ENCODE results near the gene CCNG2. TPM values are rescaled to one million over a fixed set of nuclear protein-coding genes. Genes with fewer than 3 reads are reported as not detected.

Gene CCNG2
- total and polyA plus RNA-seq, 4 experiments from 2014 or later: 17.0 to 22.9 (median 20.2) TPM

- Mint-ChIP-seq H3K4me1 (peaks cover 0 to 3% (median 0%) of the 10 kb centered on the region in 4 donors), H3K9me3 (no peaks in the 10 kb centered on the region), H3K36me3 (peaks cover 28 to 29% of the 10 kb centered on the region in 2 donors), H3K4me3 (no peak overlapping the region), H3K27me3 (peaks cover 4 to 8% of the 10 kb centered on the region in 2 donors), H3K27ac (no peak overlapping the region)
- intact Hi-C loops (cut with micrococcal nuclease): no loop called here
- no peak overlapping the region for H3K4me3 ChIP-seq (ENCODE audit: low read length in 2 of 2)
- H3K9me3 ChIP-seq (ENCODE audit: control insufficient read depth in 1 of 2, low read length in 2 of 2): no peaks in the 10 kb centered on the region
- H3K4me1 ChIP-seq (ENCODE audit: insufficient read depth, low read length): no peaks in the 10 kb centered on the region
- DNase-seq: no peak
- CTCF ChIA-PET (ENCODE audit: partially characterized antibody): no interaction called here
- peaks cover 4% of the 10 kb centered on the region for H3K36me3 ChIP-seq (ENCODE audit: insufficient read depth, low read length)
- no peak overlapping the region for H3K27ac ChIP-seq (ENCODE audit: low read depth, low read length)
- no peaks in the 10 kb centered on the region for H3K27me3 ChIP-seq (ENCODE audit: insufficient read depth, low read length)
- POLR2A ChIA-PET (ENCODE audit: partially characterized antibody): no interaction called here
These were observed 15.3 kb downstream of the CCNG2 start for GRCh38 chr4:77172336-77172735.

- no peaks in the 10 kb centered on the region for H3K4me1 ChIP-seq (ENCODE audit: insufficient read depth, low read length)
- peaks cover 11 to 16% of the 10 kb centered on the region in 2 donors for H3K36me3 Mint-ChIP-seq
- CTCF ChIA-PET (ENCODE audit: partially characterized antibody): interaction anchor here (0.7 to 1.6 kb wide), 2 partner anchors 9 to 29 kb away, joined by 3 to 7 read pairs; no protein-coding TSS in a partner anchor
These were observed 17.4 kb downstream of the CCNG2 start for GRCh38 chr4:77174426-77174825.

DNA sequence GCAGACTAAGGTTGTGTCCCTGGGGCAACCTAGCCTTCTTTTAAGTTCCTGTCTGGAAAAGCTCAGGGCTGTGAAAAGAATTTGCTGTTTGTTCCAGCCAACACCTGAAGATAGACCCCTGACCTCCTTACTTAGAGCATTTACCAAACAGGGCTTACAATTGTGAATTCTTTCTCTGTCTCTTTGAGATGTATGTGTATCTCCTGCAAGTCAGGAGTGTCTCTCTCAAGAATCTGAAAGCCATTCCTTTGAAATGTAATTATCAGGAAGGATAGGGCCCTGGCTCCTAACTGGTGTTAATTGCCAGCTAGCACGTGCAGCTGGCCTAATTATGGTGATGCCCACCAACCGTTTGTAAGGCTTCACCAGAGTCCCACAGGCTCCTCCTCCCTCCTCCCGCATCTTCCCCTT, 18.2 kb downstream of the CCNG2 start:
- H3K27me3 ChIP-seq (ENCODE audit: insufficient read depth, low read length): no peaks in the 10 kb centered on the region
- H3K4me3 Mint-ChIP-seq: no peak overlapping the region
- intact Hi-C loops (cut with micrococcal nuclease): no loop called here
- H3K9me3 Mint-ChIP-seq: no peaks in the 10 kb centered on the region
- no peaks in the 10 kb centered on the region for H3K9me3 ChIP-seq (ENCODE audit: control insufficient read depth in 1 of 2, low read length in 2 of 2)
- no peaks in the 10 kb centered on the region for H3K4me1 Mint-ChIP-seq
- peaks cover under 1% of the 10 kb centered on the region for H3K36me3 ChIP-seq (ENCODE audit: insufficient read depth, low read length)
- POLR2A ChIA-PET (ENCODE audit: partially characterized antibody): no interaction called here
- no peak overlapping the region for H3K4me3 ChIP-seq (ENCODE audit: low read length in 2 of 2)
- no peak for DNase-seq
- peaks cover 6 to 9% of the 10 kb centered on the region in 2 donors for H3K36me3 Mint-ChIP-seq
- no peak overlapping the region for H3K27ac Mint-ChIP-seq
- peaks cover 5 to 11% of the 10 kb centered on the region in 2 donors for H3K27me3 Mint-ChIP-seq
- CTCF ChIA-PET (ENCODE audit: partially characterized antibody): no interaction called here
- no peak overlapping the region for H3K27ac ChIP-seq (ENCODE audit: low read depth, low read length)
- H3K4me1 ChIP-seq (ENCODE audit: insufficient read depth, low read length): no peaks in the 10 kb centered on the region

More at GRCh38 chr4:77174426-77174825, 17.4 kb downstream of the CCNG2 start:
- Mint-ChIP-seq H3K4me3 (no peak overlapping the region), H3K27ac (no peak overlapping the region), H3K9me3 (no peaks in the 10 kb centered on the region), H3K4me1 (no peaks in the 10 kb centered on the region), H3K27me3 (peaks cover 5 to 11% of the 10 kb centered on the region in 2 donors)
- H3K9me3 ChIP-seq (ENCODE audit: control insufficient read depth in 1 of 2, low read length in 2 of 2): no peaks in the 10 kb centered on the region
- no peak for DNase-seq
- H3K27me3 ChIP-seq (ENCODE audit: insufficient read depth, low read length): no peaks in the 10 kb centered on the region
- intact Hi-C loops (cut with micrococcal nuclease): no loop called here
- POLR2A ChIA-PET (ENCODE audit: partially characterized antibody): interaction anchor here (0.7 kb wide), 1 partner anchor 20 kb away, joined by 3 read pairs; no protein-coding TSS in a partner anchor
- H3K36me3 ChIP-seq (ENCODE audit: insufficient read depth, low read length): peaks cover 4% of the 10 kb centered on the region
- no peak overlapping the region for H3K4me3 ChIP-seq (ENCODE audit: low read length in 2 of 2)
- no peak overlapping the region for H3K27ac ChIP-seq (ENCODE audit: low read depth, low read length)

DNA sequence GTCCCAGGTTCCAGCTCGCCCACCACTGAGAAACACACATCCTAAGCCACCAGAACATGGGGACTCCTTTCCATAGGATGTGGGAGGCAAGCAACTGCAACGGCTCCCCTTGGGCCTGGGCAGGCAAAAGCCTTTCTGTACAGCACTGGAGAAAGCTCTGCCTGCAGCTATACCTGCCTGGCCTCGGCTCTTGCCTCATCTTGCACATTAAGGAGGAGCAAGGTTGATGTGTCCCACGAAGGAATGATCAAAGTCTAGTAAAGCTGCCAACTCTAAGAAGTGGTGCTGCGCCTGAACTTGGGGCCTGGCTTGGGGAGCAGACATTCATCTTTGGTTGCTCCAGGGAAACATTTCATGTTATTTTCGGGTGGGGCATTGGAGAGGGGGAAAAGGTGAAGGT, 19.6 kb downstream of the CCNG2 start:
- no peaks in the 10 kb centered on the region for H3K36me3 Mint-ChIP-seq
- H3K27me3 Mint-ChIP-seq: peaks cover 5 to 11% of the 10 kb centered on the region in 2 donors
- Histone ChIP-seq H3K9me3 (ENCODE audit: control insufficient read depth in 1 of 2, low read length in 2 of 2) (no peaks in the 10 kb centered on the region), H3K4me1 (ENCODE audit: insufficient read depth, low read length) (no peaks in the 10 kb centered on the region), H3K27ac (ENCODE audit: low read depth, low read length) (no peak overlapping the region), H3K36me3 (ENCODE audit: insufficient read depth, low read length) (no peaks in the 10 kb centered on the region), H3K27me3 (ENCODE audit: insufficient read depth, low read length) (no peaks in the 10 kb centered on the region), H3K4me3 (ENCODE audit: low read length in 2 of 2) (no peak overlapping the region)
- no peaks in the 10 kb centered on the region for H3K4me1 Mint-ChIP-seq
- H3K27ac Mint-ChIP-seq: no peak overlapping the region
- intact Hi-C loops (cut with micrococcal nuclease): no loop called here
- ChIA-PET POLR2A (ENCODE audit: partially characterized antibody) (no interaction called here), CTCF (ENCODE audit: partially characterized antibody) (interaction anchor here (0.6 to 1.4 kb wide), 2 partner anchors 81 to 212 kb away, joined by 4 read pairs; no protein-coding TSS in a partner anchor)
- no peaks in the 10 kb centered on the region for H3K9me3 Mint-ChIP-seq
- no peak overlapping the region for H3K4me3 Mint-ChIP-seq
- DNase-seq: no peak

DNA sequence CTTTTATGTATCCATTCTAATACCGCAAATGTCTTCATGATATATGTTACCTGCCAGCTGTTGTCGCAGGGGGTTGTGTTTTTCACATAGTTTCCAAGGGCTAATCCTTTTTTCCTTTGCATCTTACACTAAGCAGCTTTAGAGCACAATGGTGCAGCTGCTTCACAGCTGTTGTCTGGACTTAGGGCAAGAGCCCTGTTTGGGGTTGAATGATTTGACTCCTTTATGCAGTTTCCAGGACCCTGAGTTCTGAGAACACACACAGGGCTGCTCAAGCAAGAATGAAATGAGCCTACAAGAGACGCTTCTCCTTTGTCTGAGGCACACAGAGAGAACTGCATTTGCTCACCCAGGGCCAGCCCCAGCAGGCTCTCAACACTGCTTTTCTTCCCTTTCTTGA, 20.2 kb downstream of the CCNG2 start:
- peaks cover 5 to 11% of the 10 kb centered on the region in 2 donors for H3K27me3 Mint-ChIP-seq
- Histone ChIP-seq H3K9me3 (ENCODE audit: control insufficient read depth in 1 of 2, low read length in 2 of 2) (no peaks in the 10 kb centered on the region), H3K36me3 (ENCODE audit: insufficient read depth, low read length) (no peaks in the 10 kb centered on the region), H3K27me3 (ENCODE audit: insufficient read depth, low read length) (no peaks in the 10 kb centered on the region), H3K4me3 (ENCODE audit: low read length in 2 of 2) (no peak overlapping the region), H3K4me1 (ENCODE audit: insufficient read depth, low read length) (no peaks in the 10 kb centered on the region), H3K27ac (ENCODE audit: low read depth, low read length) (no peak overlapping the region)
- ChIA-PET CTCF (ENCODE audit: partially characterized antibody) (interaction anchor here (1.4 kb wide), 1 partner anchor 82 kb away, joined by 4 read pairs; no protein-coding TSS in a partner anchor), POLR2A (ENCODE audit: partially characterized antibody) (no interaction called here)
- no peak for DNase-seq
- H3K4me1 Mint-ChIP-seq: no peaks in the 10 kb centered on the region
- H3K4me3 Mint-ChIP-seq: no peak overlapping the region
- H3K36me3 Mint-ChIP-seq: no peaks in the 10 kb centered on the region
- intact Hi-C loops (cut with micrococcal nuclease): no loop called here
- no peaks in the 10 kb centered on the region for H3K9me3 Mint-ChIP-seq
- no peak overlapping the region for H3K27ac Mint-ChIP-seq

DNA sequence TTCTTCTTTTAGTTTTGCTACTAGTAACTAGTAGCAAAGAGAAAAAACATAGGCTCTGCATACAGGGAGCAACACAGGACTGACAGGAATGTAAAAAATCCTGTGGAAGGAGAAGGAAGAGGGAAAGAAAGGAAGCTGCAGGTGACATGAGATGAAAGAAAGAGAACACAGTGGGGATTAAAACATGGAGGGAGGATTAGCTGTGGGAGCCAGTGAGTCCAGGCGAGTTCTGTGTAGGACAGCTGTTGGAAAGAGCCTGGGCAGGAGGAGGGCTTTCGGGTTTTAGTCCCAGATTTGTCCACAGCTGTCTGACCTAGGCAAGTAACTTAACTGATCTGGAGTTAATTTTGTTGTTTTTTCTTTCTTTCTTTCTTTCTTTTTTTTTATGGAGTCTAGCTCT, 21.6 kb downstream of the CCNG2 start:
- H3K27me3 ChIP-seq (ENCODE audit: insufficient read depth, low read length): no peaks in the 10 kb centered on the region
- Mint-ChIP-seq H3K9me3 (no peaks in the 10 kb centered on the region), H3K4me1 (no peaks in the 10 kb centered on the region), H3K4me3 (no peak overlapping the region), H3K36me3 (no peaks in the 10 kb centered on the region), H3K27ac (peak overlapping the region in 1 of 7 donors; percentile 40), H3K27me3 (peaks cover 7 to 11% of the 10 kb centered on the region in 2 donors)
- intact Hi-C loops (cut with micrococcal nuclease): no loop called here
- no peaks in the 10 kb centered on the region for H3K9me3 ChIP-seq (ENCODE audit: control insufficient read depth in 1 of 2, low read length in 2 of 2)
- no peak for DNase-seq
- H3K27ac ChIP-seq (ENCODE audit: low read depth, low read length): no peak overlapping the region
- H3K4me3 ChIP-seq (ENCODE audit: low read length in 2 of 2): no peak overlapping the region
- ChIA-PET CTCF (ENCODE audit: partially characterized antibody) (interaction anchor here (0.9 to 4.8 kb wide), 4 partner anchors 12 to 83 kb away, joined by 3 to 25 read pairs (median 3); no protein-coding TSS in a partner anchor), POLR2A (ENCODE audit: partially characterized antibody) (no interaction called here)
- no peaks in the 10 kb centered on the region for H3K4me1 ChIP-seq (ENCODE audit: insufficient read depth, low read length)
- H3K36me3 ChIP-seq (ENCODE audit: insufficient read depth, low read length): no peaks in the 10 kb centered on the region

DNA sequence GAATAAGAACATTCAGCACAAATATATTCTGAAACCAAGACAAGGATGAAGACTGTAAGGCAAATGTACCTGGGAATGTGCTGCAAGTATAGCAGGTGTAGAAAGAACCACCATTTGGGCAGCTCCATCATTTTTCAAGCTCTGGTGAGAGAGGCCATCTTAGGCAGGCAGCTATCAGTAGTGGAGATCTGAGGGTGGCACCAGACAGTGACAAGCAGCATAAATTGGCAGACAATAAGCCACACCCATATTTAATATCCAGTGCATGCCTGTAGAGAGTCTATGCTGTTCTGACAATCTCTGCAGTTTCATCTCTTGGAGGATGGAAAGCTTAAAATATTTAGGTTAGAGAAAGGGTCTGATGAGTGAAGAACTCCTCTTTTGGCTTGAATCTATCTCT, 22.5 kb downstream of the CCNG2 start:
- Histone ChIP-seq H3K4me1 (ENCODE audit: insufficient read depth, low read length) (no peaks in the 10 kb centered on the region), H3K36me3 (ENCODE audit: insufficient read depth, low read length) (no peaks in the 10 kb centered on the region), H3K9me3 (ENCODE audit: control insufficient read depth in 1 of 2, low read length in 2 of 2) (no peaks in the 10 kb centered on the region), H3K4me3 (ENCODE audit: low read length in 2 of 2) (no peak overlapping the region), H3K27me3 (ENCODE audit: insufficient read depth, low read length) (no peaks in the 10 kb centered on the region), H3K27ac (ENCODE audit: low read depth, low read length) (no peak overlapping the region)
- H3K4me3 Mint-ChIP-seq: no peak overlapping the region
- no peaks in the 10 kb centered on the region for H3K9me3 Mint-ChIP-seq
- H3K4me1 Mint-ChIP-seq: no peaks in the 10 kb centered on the region
- H3K27ac Mint-ChIP-seq: no peak overlapping the region
- ChIA-PET CTCF (ENCODE audit: partially characterized antibody) (interaction anchor here (0.9 to 4.8 kb wide), 4 partner anchors 11 to 84 kb away, joined by 3 to 25 read pairs (median 6); no protein-coding TSS in a partner anchor), POLR2A (ENCODE audit: partially characterized antibody) (no interaction called here)
- no peak for DNase-seq
- H3K36me3 Mint-ChIP-seq: no peaks in the 10 kb centered on the region
- H3K27me3 Mint-ChIP-seq: peaks cover 4 to 11% of the 10 kb centered on the region in 2 donors
- intact Hi-C loops (cut with micrococcal nuclease): no loop called here
